Type B pancreatic cell (in vitro differentiated cells): ENCODE measurements around the gene ZBTB39. TPM values are rescaled to one million over a fixed set of nuclear protein-coding genes. Genes with fewer than 3 reads are reported as not detected.

Experiments used
- DNase-seq: peaks from one replicate; pipeline ENCODE4 v3.0.0; 2021; ENCODE audit warnings: mixed read lengths; ENCODE audit not compliant: unreplicated experiment; ENCODE audit errors: extremely low spot score
- H3K27ac Mint-ChIP-seq: 2 replicates; pipeline ENCODE4 v1.8.0; 2021; ENCODE audit warnings: mild to moderate bottlenecking, mixed read lengths
- H3K27me3 Mint-ChIP-seq: 2 replicates; pipeline ENCODE4 v1.8.0; 2021; ENCODE audit warnings: mixed read lengths
- H3K36me3 Mint-ChIP-seq: 2 replicates; pipeline ENCODE4 v1.8.0; 2021; ENCODE audit warnings: mixed read lengths
- H3K4me1 Mint-ChIP-seq: one replicate; pipeline ENCODE4 v1.8.0; 2021; ENCODE audit warnings: mixed read lengths; ENCODE audit not compliant: unreplicated experiment
- H3K4me3 Mint-ChIP-seq: 2 replicates; pipeline ENCODE4 v1.8.0; 2021; ENCODE audit warnings: mild to moderate bottlenecking, mixed read lengths
- H3K9me3 Mint-ChIP-seq: 2 replicates; pipeline ENCODE4 v1.8.0; 2021; ENCODE audit warnings: mixed read lengths
- total RNA-seq: library from RNA; stranded (reverse); gene quantifications from 2 replicates; pipeline ENCODE4 v1.2.1, GENCODE V29; 2021; ENCODE audit warnings: low replicate concordance
- TF ChIP-seq, protein P1 (sequence below): fragments of 200-600 bp; sonication (generic); conservative IDR thresholded peaks from 2 replicates; pipeline ENCODE4 v1.5.0; 2021; ENCODE audit warnings: antibody characterized with exemption, mild to moderate bottlenecking

ZBTB39 gene
- total RNA-seq, 1 donor from 2014 or later, result 18.1 TPM

DNA sequence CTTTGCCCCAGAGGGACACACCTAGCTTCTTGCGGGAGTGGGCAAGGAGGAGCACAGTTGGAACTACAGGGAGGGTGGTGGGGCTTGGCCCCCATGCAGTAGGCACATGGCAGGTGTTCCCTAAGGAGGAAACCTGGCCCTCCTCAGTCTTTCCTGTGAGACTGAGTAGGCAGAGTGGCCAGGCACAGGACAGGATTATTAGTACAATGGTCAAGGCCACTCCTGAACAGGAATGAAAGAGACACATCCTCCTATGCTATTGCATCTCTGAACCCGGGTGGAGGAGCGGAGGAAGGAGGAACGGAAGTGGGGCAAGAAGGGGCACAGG, 42.7 kb upstream of the ZBTB39 start:
- no peaks in the 10 kb centered on the region for H3K4me1 Mint-ChIP-seq
- peaks cover 6% of the 10 kb centered on the region for H3K36me3 Mint-ChIP-seq
- H3K9me3 Mint-ChIP-seq, result no peaks in the 10 kb centered on the region
- TF ChIP-seq, protein P1, sequence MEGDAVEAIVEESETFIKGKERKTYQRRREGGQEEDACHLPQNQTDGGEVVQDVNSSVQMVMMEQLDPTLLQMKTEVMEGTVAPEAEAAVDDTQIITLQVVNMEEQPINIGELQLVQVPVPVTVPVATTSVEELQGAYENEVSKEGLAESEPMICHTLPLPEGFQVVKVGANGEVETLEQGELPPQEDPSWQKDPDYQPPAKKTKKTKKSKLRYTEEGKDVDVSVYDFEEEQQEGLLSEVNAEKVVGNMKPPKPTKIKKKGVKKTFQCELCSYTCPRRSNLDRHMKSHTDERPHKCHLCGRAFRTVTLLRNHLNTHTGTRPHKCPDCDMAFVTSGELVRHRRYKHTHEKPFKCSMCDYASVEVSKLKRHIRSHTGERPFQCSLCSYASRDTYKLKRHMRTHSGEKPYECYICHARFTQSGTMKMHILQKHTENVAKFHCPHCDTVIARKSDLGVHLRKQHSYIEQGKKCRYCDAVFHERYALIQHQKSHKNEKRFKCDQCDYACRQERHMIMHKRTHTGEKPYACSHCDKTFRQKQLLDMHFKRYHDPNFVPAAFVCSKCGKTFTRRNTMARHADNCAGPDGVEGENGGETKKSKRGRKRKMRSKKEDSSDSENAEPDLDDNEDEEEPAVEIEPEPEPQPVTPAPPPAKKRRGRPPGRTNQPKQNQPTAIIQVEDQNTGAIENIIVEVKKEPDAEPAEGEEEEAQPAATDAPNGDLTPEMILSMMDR, result no peak
- H3K27ac Mint-ChIP-seq, result peak overlapping the region; percentile 40
- peaks cover 50% of the 10 kb centered on the region for H3K27me3 Mint-ChIP-seq
- no peak for DNase-seq
- peak overlapping the region; percentile 70 for H3K4me3 Mint-ChIP-seq

GRCh38 chr12:57048423-57049118, 42.2 kb upstream of the ZBTB39 start:
- H3K9me3 Mint-ChIP-seq, result no peaks in the 10 kb centered on the region
- H3K4me1 Mint-ChIP-seq, result no peaks in the 10 kb centered on the region
- H3K27me3 Mint-ChIP-seq, result peaks cover 54% of the 10 kb centered on the region
- peaks cover 1% of the 10 kb centered on the region for H3K36me3 Mint-ChIP-seq
- H3K27ac Mint-ChIP-seq, result peak overlapping the region; percentile 40
- DNase-seq, result no peak
- TF ChIP-seq, protein P1, result no peak
- peak overlapping the region; percentile 70 for H3K4me3 Mint-ChIP-seq

GRCh38 chr12:57047981-57048380, 41.6 kb upstream of the ZBTB39 start:
- TF ChIP-seq, protein P1, result no peak
- H3K27me3 Mint-ChIP-seq, result peaks cover 59% of the 10 kb centered on the region
- H3K4me1 Mint-ChIP-seq, result no peaks in the 10 kb centered on the region
- DNase-seq, result no peak
- H3K9me3 Mint-ChIP-seq, result no peaks in the 10 kb centered on the region
- no peaks in the 10 kb centered on the region for H3K36me3 Mint-ChIP-seq
- no peak overlapping the region for H3K4me3 Mint-ChIP-seq
- no peak overlapping the region for H3K27ac Mint-ChIP-seq

- TF ChIP-seq, protein P1, result no peak
- H3K4me3 Mint-ChIP-seq, result no peak overlapping the region
- H3K27ac Mint-ChIP-seq, result no peak overlapping the region
- H3K4me1 Mint-ChIP-seq, result no peaks in the 10 kb centered on the region
- no peaks in the 10 kb centered on the region for H3K36me3 Mint-ChIP-seq
- H3K27me3 Mint-ChIP-seq, result peaks cover 60% of the 10 kb centered on the region
- no peak for DNase-seq
- no peaks in the 10 kb centered on the region for H3K9me3 Mint-ChIP-seq
Observed at GRCh38 chr12:57046947-57047890, 40.9 kb upstream of the ZBTB39 start.

- TF ChIP-seq, protein P1, result no peak
- DNase-seq, result no peak
- Mint-ChIP-seq H3K27ac (no peak overlapping the region), H3K27me3 (peaks cover 66% of the 10 kb centered on the region), H3K4me1 (no peaks in the 10 kb centered on the region), H3K9me3 (no peaks in the 10 kb centered on the region), H3K4me3 (no peak overlapping the region), H3K36me3 (no peaks in the 10 kb centered on the region)
Observed at GRCh38 chr12:57046086-57046791, 39.9 kb upstream of the ZBTB39 start.
